Tibial nerve (tissue), 4 donors: ENCODE measurements around the gene CLDND1.

Experiments
- CTCF ChIP-seq, 5 experiments: fragments of 200-600 bp in 3 of 5; fragments of 450-650 bp in 2 of 5; sonication (generic) in 3 of 5; IDR thresholded peaks; one replicate each; pipeline ENCODE4 v1.5.1; 2016 to 2019; ENCODE audit warnings: antibody characterized with exemption in 5 of 5, mild to moderate bottlenecking in 3 of 5, moderate library complexity in 2 of 5
- EP300 ChIP-seq, 2 donors: sonication (generic); formaldehyde crosslinking; IDR thresholded peaks; one replicate each; pipeline ENCODE4 v1.6.1; 2017; ENCODE audit warnings: antibody characterized with exemption in 2 of 2, mild to moderate bottlenecking in 1 of 2
- POLR2A ChIP-seq, 2 donors: fragments of 450-650 bp; IDR thresholded peaks; one replicate each; pipeline ENCODE4 v1.6.1; 2017; ENCODE audit warnings: antibody characterized with exemption in 2 of 2, mild to moderate bottlenecking in 2 of 2, moderate library complexity in 2 of 2

- TF ChIP-seq CTCF (IDR thresholded peaks at IDR 0.05) (no peak), POLR2A (IDR thresholded peaks at IDR 0.05) (no peak), EP300 (IDR thresholded peaks at IDR 0.05) (no peak)
These were observed 29.7 kb upstream of the CLDND1 start for GRCh38 chr3:98552232-98553020.
